GM21619 (cell line): ENCODE measurements around the gene ZNF469.

Source experiments
- ATAC-seq: cut with Tn5 transposase; IDR thresholded peaks from one replicate; pipeline ENCODE4 v1.9.1; 2021; ENCODE audit not compliant: unreplicated experiment

ZNF469 gene

DNA sequence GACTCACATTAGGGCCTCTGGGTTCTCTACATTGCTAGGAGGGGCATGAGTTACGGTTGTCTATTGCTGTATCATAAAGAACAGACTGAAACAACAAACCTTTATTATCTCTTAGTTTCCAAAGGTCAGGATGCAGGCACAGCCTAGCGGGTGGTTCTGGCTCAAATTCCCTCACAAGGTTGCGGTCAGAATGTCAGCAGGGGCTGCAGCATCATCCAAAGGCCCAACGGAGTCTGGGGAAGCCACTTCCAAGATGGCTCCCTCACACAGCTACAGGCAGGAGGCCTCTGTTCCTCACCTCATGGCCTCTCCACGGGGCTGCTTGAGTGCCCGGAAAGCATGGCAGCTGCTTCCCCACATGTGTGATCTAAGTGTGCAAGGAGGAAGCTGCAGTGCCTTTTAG is 40.7 kb downstream of the ZNF469 start:
- no peak for ATAC-seq

DNA sequence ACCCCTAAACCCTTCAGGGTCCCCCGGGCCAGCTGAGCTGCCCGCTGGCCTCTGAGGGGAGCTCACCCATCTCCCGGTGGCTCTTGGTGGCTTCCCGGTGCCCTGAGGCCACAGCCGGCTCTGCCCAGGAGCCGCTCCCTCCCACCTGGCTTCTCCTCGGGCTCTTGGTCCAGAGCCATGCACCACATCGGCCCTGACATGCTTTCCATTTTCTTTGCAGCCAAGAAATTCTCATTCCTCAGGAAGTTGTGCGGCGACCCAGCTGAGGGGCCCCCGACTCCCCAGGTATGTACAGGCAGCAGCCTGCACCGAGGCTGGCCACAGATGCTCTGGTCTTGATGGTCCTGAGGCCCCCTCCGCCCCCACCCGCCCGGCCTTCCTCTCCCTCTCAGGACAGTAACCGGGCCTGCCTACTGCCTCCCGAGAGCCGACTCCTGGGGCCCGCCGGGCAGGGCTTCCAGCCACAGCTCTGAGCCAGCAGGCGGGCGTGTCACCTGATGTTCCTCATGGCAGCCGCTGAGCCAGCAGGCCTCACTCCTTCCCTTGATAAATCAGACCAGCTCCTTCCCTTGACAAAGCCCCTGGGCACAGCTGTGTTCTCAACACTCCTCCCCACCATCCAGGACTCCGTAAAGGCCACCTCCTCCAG is 42.0 kb downstream of the ZNF469 start:
- ATAC-seq = no peak

DNA sequence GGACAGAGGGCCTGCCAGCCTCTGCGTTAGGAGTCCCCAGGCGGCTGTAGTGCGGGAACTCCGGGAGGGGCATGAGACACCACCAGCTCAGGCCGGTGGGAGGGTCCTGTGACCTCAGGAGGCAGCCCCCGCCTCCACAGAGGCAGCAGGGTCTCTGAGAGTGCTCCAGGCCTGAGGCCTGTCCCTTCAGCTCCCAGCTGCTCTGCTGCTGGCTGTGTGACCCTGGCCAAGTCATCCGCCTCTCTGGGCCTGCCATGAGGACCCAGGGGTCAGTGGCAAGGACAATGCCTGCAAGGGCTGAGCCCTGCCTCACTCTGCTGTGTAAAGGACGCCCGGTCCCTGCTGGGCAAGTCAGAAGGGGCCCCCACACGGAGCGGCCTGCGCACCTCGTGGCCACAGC is 43.3 kb downstream of the ZNF469 start:
- no peak for ATAC-seq

- ATAC-seq = no peak
Observed at GRCh38 chr16:88427376-88427775, 44.6 kb downstream of the ZNF469 start.

DNA sequence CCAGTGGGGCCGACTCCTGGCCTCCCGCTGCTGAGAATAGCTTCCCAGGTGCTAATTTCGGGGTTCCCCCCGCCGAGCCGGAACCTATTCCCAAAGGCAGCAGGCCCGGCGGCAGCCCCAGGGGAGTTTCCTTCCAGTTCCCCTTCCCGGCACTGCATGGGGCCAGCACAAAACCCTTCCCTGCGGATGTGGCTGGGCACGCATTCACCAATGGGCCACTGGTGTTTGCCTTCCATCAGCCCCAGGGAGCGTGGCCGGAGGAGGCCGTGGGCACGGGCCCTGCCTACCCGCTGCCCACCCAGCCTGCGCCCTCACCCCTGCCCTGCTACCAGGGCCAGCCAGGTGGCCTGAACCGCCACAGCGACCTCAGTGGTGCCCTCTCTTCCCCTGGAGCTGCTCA is 45.4 kb downstream of the ZNF469 start:
- ATAC-seq = no peak

- no peak for ATAC-seq
Observed at GRCh38 chr16:88428616-88429386, 46.0 kb downstream of the ZNF469 start.

DNA sequence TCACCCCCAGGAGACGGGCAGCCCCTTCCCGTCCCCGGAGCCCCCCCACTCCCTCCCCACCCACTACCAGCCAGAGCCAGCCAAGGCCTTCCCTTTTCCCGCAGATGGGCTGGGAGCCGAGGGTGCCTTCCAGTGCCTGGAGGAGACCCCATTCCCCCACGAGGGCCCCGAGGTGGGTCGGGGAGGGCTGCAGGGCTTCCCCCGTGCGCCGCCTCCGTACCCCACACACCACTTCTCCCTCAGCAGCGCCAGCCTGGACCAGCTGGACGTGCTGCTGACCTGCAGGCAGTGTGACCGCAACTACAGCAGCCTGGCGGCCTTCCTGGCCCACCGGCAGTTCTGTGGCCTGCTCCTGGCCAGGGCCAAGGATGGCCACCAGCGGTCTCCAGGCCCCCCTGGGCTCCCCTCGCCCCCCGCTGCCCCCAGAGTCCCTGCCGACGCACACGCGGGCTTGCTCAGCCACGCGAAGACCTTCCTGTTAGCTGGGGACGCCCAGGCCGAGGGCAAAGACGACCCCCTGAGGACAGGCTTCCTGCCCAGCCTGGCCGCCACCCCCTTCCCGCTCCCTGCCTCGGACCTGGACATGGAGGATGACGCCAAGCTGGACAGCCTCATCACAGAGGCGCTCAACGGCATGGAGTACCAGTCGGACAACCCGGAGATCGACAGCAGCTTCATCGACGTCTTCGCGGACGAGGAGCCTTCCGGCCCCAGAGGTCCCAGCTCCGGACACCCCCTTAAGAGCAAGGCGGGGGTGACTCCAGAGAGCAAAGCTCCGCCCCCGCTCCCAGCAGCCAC is 46.8 kb downstream of the ZNF469 start:
- ATAC-seq = no peak

GRCh38 chr16:88430185-88430523 is 47.4 kb downstream of the ZNF469 start:
- ATAC-seq = no peak

GRCh38 chr16:88430524-88431446 is 48.0 kb downstream of the ZNF469 start:
- ATAC-seq = no peak

- no peak for ATAC-seq
Observed at GRCh38 chr16:88431651-88432050, 48.9 kb downstream of the ZNF469 start.

GRCh38 chr16:88432174-88432573 is 49.4 kb downstream of the ZNF469 start:
- no peak for ATAC-seq
